ENCODE data around the gene ANXA2. TPM values are rescaled to one million over a fixed set of nuclear protein-coding genes. Genes with fewer than 3 reads are reported as not detected.

ANXA2 gene
- total and polyA plus RNA-seq, 2 experiments from 2014 or later, result 202 to 225 TPM

GRCh38 chr15:60344461-60344860, 53.3 kb downstream of the ANXA2 start:
- H3K4me1 Mint-ChIP-seq, result peaks cover 20% of the 10 kb centered on the region
- no peak overlapping the region for H3K4me3 Mint-ChIP-seq
- H3K9me3 Mint-ChIP-seq, result no peaks in the 10 kb centered on the region
- peaks cover 21% of the 10 kb centered on the region for H3K36me3 Mint-ChIP-seq (ENCODE audit: low read depth)
- Histone ChIP-seq H3K27me3 (ENCODE audit: insufficient read depth) (no peaks in the 10 kb centered on the region), H3K36me3 (ENCODE audit: insufficient read depth) (peaks cover 14% of the 10 kb centered on the region), H3K27ac (ENCODE audit: low read depth) (no peak overlapping the region), H3K9me2 (ENCODE audit: insufficient read depth) (no peaks in the 10 kb centered on the region), H3K4me3 (no peak overlapping the region), H2AFZ (no peak overlapping the region), H3K79me2 (replicated peaks; ENCODE audit: insufficient read depth) (no peaks in the 10 kb centered on the region), H4K20me1 (replicated peaks; ENCODE audit: insufficient read depth) (0 out of 2 replicates have a peak, but pooled peaks cover 2% of the 10 kb centered on the region), H3K4me1 (ENCODE audit: insufficient read depth) (0 out of 2 replicates have a peak, but pooled peaks cover 3% of the 10 kb centered on the region), H3K4me2 (no peak overlapping the region), H3F3A (replicated peaks; ENCODE audit: low read depth) (no peaks in the 10 kb centered on the region)
- no peaks in the 10 kb centered on the region for H3K27me3 Mint-ChIP-seq (ENCODE audit: insufficient read depth, low read depth, poor library complexity)
- no peak for TF ChIP-seq NANOG (IDR thresholded peaks at IDR 0.05; ENCODE audit: borderline replicate concordance)
- TF ChIP-seq POLR2AphosphoS5 (IDR thresholded peaks at IDR 0.05; ENCODE audit: low read depth), result no peak
- no peak for TF ChIP-seq CTCF (conservative IDR thresholded peaks at IDR 0.05; ENCODE audit: low read depth in 2 of 2)
- no peak for TF ChIP-seq ZNF114 (CRISPR knock-in tag; IDR thresholded peaks at IDR 0.05)
- TF ChIP-seq REST (IDR thresholded peaks at IDR 0.05; ENCODE audit: unreplicated experiment), result no peak
- TF ChIP-seq CREB1 (CRISPR knock-in tag; IDR thresholded peaks at IDR 0.05; ENCODE audit: low read depth), result no peak
- no peak overlapping the region for H3K27ac Mint-ChIP-seq
- DNase-seq (ENCODE audit: low spot score) (no peak), ATAC-seq (no peak)

GRCh38 chr15:60343221-60343970, 54.4 kb downstream of the ANXA2 start:
- Histone ChIP-seq H3K27me3 (ENCODE audit: insufficient read depth) (no peaks in the 10 kb centered on the region), H3K27ac (ENCODE audit: low read depth) (peak overlapping the region; percentile 65; the same call in 1 of the 2 replicates), H4K20me1 (replicated peaks; ENCODE audit: insufficient read depth) (0 out of 2 replicates have a peak, but pooled peaks cover 2% of the 10 kb centered on the region), H2AFZ (peak overlapping the region; percentile 45; the same call in 1 of the 2 replicates), H3K36me3 (ENCODE audit: insufficient read depth) (peaks cover 11% of the 10 kb centered on the region), H3K4me1 (ENCODE audit: insufficient read depth) (0 out of 2 replicates have a peak, but pooled peaks cover 3% of the 10 kb centered on the region), H3K9me2 (ENCODE audit: insufficient read depth) (no peaks in the 10 kb centered on the region), H3F3A (replicated peaks; ENCODE audit: low read depth) (no peaks in the 10 kb centered on the region), H3K4me3 (no peak overlapping the region), H3K79me2 (replicated peaks; ENCODE audit: insufficient read depth) (no peaks in the 10 kb centered on the region), H3K4me2 (no peak overlapping the region)
- H3K4me3 Mint-ChIP-seq, result no peak overlapping the region
- no peaks in the 10 kb centered on the region for H3K27me3 Mint-ChIP-seq (ENCODE audit: insufficient read depth, low read depth, poor library complexity)
- H3K36me3 Mint-ChIP-seq (ENCODE audit: low read depth), result peaks cover 13% of the 10 kb centered on the region
- peak; percentile 42 for ATAC-seq
- peaks cover 19% of the 10 kb centered on the region for H3K4me1 Mint-ChIP-seq
- H3K9me3 Mint-ChIP-seq, result no peaks in the 10 kb centered on the region
- DNase-seq (ENCODE audit: low spot score), result no peak
- H3K27ac Mint-ChIP-seq, result no peak overlapping the region
- no peak for TF ChIP-seq ETS1 (IDR thresholded peaks at IDR 0.05)
- TF ChIP-seq ZNF462 (CRISPR knock-in tag; IDR thresholded peaks at IDR 0.05), result no peak

Measured in GM23338 (cell line).